HG02763 (cell line): ENCODE measurements around the gene PIWIL4.
"Not testable (repeated sequence)": the region's sequence is repeated elsewhere in the genome, so short reads cannot be mapped to it uniquely, and the experiment has no call there.

Source experiments
- ATAC-seq: cut with Tn5 transposase; IDR thresholded peaks from one replicate; pipeline ENCODE4 v1.9.1; 2021; ENCODE audit warnings: mild to moderate bottlenecking, moderate library complexity; ENCODE audit not compliant: unreplicated experiment

Gene PIWIL4

GRCh38 chr11:94632356-94632755 is 65.2 kb downstream of the PIWIL4 start:
- no peak for ATAC-seq

GRCh38 chr11:94635072-94635471 is 67.9 kb downstream of the PIWIL4 start:
- ATAC-seq = no peak

DNA sequence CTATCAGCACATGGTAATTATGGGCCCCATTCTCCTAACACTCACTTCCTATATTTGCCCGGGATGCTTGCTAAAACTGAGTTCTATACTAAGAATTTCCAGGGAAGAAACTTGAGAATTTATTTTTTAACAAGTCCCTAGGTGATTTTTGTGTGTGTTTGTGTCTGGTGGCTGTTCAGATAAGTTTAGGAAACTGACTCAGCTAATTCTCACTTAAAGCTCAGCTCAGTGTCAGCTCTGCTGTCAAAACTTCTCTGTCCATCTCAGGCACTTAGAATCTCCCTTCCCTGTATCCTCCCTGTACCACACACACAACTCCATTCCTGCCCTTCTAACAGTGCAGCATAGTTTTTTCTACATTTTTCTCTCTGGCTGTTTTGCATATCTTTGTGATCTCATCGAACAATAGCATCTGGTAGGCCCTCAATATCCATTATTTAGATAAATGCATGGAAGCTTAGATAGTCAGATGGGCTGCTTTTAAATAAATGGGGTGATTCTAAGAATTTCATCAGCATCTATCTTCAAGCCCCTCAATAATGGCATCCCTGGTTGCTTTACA is 69.3 kb downstream of the PIWIL4 start:
- ATAC-seq = no peak

- ATAC-seq = no peak
These were observed 71.2 kb downstream of the PIWIL4 start for GRCh38 chr11:94638301-94638901.

DNA sequence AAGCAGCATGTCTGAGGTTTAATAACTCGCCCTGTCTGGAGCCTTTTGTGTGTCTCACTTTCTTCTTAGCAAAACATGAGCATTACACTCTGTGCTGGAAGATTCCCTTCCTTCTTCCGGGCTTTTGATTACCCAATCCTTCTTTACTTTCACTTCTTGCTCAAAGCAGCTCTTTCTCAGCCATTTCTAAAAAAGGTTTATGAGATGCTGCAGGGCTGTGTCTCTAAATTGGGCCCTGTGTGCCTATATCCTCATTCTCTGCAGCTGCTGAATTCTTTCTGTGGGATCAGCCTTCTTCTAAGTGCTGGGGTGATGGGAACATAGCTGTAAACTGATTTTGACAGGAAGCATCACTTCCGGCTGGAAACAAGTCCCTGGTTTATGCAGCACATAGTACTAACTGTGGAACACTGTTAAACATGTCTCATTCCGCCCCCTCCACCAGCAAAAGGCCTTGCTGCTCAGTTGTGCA is 71.8 kb downstream of the PIWIL4 start:
- ATAC-seq = no peak

DNA sequence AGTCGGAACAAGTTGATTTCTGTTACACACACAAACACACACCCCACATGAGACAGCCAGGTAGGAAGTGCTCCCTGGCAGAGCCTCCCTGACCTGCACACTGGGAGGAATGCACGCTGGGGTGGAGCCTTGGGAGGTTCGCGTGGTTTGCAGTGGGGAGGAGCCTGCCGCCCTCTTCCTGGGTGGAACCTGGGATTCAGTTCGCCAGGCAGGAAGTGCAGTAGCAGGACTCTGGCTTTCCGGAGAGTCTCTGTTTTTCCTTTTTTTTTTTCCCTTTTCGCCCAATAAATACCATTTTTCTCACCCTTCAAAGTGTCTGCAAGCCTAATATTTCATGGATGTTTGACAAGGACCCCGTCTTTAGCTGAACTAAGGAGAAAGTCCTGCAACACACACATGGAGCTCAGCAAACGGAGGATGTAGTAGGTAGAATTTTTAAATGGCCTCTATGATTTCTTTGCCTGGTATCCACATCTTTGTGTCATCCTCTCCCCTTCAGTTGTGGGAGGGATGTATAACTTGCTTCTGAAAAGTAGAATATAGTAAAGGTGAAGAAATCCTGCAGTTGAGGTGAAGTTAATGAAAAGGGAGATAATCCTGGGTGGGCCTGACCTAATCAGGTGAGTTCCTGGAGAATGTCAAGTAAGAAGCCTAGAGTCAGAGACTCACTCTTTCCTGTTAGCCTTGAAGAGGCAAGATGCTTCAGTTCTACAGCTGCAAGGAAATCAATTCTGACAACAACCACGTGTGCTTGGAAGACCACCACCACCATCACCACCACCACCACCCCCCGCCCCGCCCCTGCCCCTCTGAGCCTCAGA is 72.9 kb downstream of the PIWIL4 start:
- ATAC-seq = no peak

DNA sequence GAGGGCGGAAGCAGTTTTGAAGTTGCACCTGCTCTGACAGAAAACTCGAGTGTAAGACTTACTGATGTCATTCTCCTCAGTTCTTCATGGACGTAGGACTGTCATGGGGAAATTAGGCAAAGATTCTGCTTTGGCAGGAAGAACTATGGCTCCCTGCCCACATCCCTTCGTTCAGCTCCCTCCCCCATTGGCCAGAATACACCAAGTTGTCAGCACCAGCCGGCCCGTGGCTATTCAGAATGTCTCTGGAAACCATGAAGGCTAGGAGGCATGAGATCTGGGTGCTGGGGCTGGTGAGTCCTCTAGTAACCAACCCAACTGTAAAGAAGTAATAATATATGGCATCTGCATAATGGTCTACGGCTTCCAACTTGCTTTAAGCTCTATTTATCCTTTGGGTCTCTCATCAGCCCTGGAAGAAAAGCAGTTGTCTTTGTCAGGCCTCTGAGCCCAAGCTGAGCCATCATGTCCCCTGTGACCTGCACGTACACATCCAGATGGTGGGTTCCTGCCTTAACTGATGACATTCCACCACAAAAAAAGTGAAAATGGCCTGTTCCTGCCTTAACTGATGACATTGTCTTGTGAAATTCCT is 74.1 kb downstream of the PIWIL4 start:
- no peak for ATAC-seq

- not testable (repeated sequence) for ATAC-seq
These were observed 76.0 kb downstream of the PIWIL4 start for GRCh38 chr11:94643186-94643585.

DNA sequence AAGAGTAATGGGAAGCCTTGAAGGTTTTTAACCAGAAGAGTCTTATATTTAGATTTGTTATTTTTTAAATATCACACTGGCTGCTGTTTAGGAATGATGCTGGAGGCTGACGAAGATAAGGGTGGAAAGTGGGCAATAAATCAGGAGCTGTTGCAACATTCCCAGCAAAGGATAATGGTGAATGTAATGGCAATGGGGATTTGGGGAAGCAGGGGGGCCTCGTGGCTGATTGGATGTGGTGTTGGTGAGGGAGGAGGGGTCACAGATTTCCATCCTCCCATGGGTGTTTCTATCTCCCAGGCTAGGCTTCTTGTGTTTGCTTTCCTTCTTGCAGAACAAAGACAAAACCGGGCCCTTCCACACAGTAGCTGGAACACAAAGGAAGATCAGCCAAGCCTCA is 80.8 kb downstream of the PIWIL4 start:
- no peak for ATAC-seq

DNA sequence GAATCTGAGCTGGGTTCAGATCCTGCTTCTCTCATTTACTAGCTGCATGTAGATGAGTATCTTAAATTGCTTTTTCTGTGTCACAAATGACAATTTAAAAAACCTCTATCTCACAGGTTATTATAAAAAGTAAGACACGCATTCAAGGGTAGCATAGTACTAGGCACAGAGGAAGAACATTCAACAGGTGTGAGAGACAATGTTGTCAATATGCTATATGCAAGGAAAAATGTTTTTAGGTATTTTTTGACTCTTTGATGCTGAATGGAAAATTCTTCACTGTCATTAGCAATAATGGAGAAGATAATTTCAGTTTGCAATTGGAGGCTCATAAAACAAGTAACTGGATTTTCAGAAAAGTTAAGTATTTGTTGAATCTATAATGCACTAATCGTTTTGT is 81.6 kb downstream of the PIWIL4 start:
- no peak for ATAC-seq

DNA sequence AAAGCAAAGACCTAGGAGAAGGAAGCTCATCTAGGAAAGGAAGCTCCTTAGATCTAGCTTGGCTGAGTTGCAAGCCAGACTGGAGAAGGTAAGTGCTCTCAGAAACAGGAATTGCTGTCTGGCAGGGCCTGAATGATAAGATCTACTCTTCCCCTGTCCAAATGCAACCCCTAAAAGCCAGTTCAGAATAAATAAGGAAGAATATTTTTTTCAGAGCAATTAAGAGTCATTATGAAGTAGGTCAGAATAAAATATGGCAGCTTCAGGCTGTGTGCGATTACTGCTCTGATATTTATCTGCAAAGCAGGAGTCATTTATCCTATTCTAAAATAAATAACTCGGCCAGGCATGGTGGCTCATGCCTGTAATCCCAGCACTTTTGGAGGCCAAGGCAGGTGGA is 82.1 kb downstream of the PIWIL4 start:
- ATAC-seq = no peak

DNA sequence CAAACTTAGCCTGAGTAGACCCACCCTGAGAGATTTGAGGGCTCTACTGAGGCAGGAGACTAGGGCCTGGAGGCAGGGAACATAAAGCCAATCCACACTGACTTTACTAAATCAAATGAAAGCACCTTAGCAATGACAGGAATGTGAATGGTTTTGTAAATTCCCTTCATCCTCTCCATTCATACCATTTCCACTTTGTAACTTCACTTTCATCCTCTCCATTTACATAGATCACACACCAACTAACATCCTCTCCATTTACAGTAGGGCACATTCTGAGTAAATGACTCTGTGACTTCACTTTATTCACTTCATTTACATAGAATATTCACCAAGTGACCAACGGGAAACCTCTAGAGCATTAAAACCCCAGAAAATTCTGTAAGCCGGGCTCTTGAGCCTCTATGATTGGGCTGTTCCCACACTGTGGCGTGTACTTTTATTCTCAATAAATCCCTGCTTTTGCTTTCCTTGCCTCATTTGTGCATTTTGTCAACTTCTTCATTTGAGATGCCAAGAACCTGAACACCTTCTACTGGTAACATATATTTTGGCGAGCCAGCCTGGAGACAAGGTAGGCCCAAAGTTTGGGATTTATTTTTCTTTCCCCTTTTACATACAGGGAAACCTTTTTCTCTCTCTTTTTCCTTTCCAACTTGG is 82.9 kb downstream of the PIWIL4 start:
- ATAC-seq = no peak

GRCh38 chr11:94650756-94651155 is 83.6 kb downstream of the PIWIL4 start:
- no peak for ATAC-seq

DNA sequence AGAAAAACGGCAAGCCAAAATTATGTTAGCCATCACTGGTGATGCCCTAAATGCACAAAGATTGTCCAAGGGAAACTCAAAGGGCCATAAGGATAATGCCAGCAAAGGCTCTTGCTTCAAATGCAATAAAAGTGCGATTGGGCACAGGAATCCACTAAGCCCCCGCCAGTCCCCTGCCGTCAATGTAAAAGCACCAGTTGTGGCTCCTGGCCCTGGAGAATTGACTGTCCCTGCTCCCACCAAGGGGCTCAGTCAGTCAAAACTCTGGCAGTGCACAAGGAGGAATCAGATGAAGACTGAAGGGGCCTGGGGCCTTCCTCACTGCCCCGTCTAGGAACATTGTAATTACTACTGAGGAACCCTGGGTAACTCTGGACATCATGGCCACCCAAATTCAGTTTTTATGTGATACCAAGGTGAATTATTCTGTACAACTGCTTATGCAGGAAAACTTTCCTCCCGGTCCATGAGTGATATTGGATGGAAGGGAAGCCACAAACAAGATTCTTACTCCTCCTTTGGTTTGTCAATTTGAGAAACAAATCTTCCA is 85.6 kb downstream of the PIWIL4 start:
- no peak for ATAC-seq

GRCh38 chr11:94653561-94653960 is 86.4 kb downstream of the PIWIL4 start:
- no peak for ATAC-seq

- no peak for ATAC-seq
These were observed 87.0 kb downstream of the PIWIL4 start for GRCh38 chr11:94654201-94654600.

- no peak for ATAC-seq
These were observed 88.1 kb downstream of the PIWIL4 start for GRCh38 chr11:94655291-94655690.

GRCh38 chr11:94655956-94656355 is 88.8 kb downstream of the PIWIL4 start:
- no peak for ATAC-seq

DNA sequence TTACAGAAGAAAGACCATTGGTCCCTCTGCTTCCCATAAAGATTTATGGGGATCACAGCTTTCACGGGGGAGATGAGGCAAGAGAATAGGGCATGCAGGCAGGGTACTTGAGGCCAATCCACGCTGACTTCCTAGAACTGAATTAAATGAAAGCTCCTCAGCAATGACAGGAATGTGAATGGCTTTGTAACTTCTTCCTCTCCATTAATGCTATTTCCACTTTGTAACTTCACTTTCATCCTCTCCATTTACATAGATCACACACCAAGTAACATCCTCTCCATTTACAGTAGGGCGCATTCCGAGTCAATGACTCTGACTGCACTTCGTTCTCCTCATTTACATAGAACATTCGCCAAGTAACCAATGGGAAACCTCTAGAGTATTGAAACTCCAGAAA is 89.8 kb downstream of the PIWIL4 start:
- no peak for ATAC-seq

DNA sequence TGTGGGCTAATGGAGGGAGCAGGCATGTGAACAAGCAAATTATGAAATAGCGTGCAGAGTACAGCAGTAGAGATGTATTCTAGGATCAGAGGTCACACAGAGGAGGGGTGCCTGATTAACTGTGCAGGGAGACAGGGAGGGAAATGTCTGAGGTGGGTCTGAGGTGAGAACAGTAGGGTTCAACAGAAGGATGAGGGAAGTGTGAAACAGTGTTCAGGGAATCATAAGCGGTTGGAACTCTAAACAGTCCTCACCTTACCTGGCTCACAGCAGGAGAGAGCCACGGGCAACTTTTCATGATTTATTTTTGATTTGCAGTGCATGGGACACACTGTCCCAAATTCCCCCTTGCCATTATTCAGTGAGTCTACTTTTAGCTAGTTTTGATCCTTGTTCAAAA is 90.5 kb downstream of the PIWIL4 start:
- ATAC-seq = no peak

DNA sequence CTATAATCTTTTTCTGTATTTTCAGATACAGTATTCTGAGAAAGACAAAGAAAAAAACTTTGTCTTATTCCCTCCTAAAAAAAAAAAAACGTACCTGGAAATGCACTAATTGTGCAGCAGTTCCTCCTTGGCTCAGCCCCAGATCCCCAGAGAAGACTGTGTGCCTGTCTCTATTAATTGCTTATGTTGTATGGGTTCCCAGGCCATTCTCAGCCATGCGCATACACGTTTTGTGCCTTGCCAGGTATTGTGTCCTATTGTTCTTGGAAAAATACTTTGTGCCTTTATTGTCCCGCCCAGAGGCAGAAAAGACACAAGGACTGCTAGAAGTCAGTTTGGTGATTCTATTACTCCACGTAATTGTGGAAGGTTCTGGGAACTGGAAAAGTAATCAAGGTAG is 91.2 kb downstream of the PIWIL4 start:
- ATAC-seq = no peak
